Transverse colon (tissue), 4 donors: Measurements from ENCODE around the gene SFXN1. TPM values are rescaled to one million over a fixed set of nuclear protein-coding genes. Genes with fewer than 3 reads are reported as not detected.
"Not testable (repeated sequence)": the region's sequence is repeated elsewhere in the genome, so short reads cannot be mapped to it uniquely, and the experiment has no call there.

Experiments
- DNase-seq: peaks from one replicate; pipeline ENCODE4 v3.0.0-alpha.2; 2019
- H3K27ac ChIP-seq, 4 donors: fragments of 200-600 bp; sonication (generic); 2 replicates each; pipeline ENCODE4 v1.5.1; 2016 to 2018; ENCODE audit warnings: inconsistent platforms in 4 of 4
- H3K27me3 ChIP-seq: fragments of 200-600 bp; sonication (generic); 2 replicates; pipeline ENCODE4 v1.5.1; 2017; ENCODE audit warnings: inconsistent platforms
- H3K36me3 ChIP-seq, 4 donors: fragments of 200-600 bp; sonication (generic); 2 replicates each; pipeline ENCODE4 v1.5.1; 2017 to 2019; ENCODE audit warnings: inconsistent platforms in 4 of 4
- H3K4me1 ChIP-seq, 4 donors: fragments of 200-600 bp; sonication (generic); 2 replicates each; pipeline ENCODE4 v1.5.1; 2017 to 2020; ENCODE audit warnings: inconsistent platforms in 4 of 4
- H3K4me3 ChIP-seq, 4 donors: fragments of 200-600 bp; sonication (generic); 1 replicate in 1 of 4; 2 replicates in 3 of 4; pipeline versions ENCODE4 v1.5.1 to v1.6.1; 2017 to 2019; ENCODE audit warnings: inconsistent platforms in 4 of 4
- H3K9me3 ChIP-seq, 2 donors: fragments of 200-600 bp; sonication (generic); 2 replicates each; pipeline ENCODE4 v1.5.1; 2017 to 2019; ENCODE audit warnings: inconsistent platforms in 2 of 2
- EP300 ChIP-seq: sonication (generic); formaldehyde crosslinking; IDR thresholded peaks from one replicate; pipeline ENCODE4 v1.6.1; 2017; ENCODE audit warnings: antibody characterized with exemption, low read depth
- POLR2A ChIP-seq: fragments of 450-650 bp; IDR thresholded peaks from one replicate; pipeline ENCODE4 v1.6.1; 2016; ENCODE audit warnings: antibody characterized with exemption, mild to moderate bottlenecking, moderate library complexity
- POLR2AphosphoS5 ChIP-seq, 3 donors: sonication (generic); formaldehyde crosslinking; IDR thresholded peaks; one replicate each; pipeline ENCODE4 v1.6.1; 2016; ENCODE audit warnings: antibody characterized with exemption in 3 of 3
- WGBS, 2 donors: methylation state at CpG; one replicate each; pipeline ENCODE4 v1.1.5; 2018; ENCODE audit warnings: low coverage in 1 of 2; 5-methylcytosine and 5-hydroxymethylcytosine counted together
- in situ Hi-C, 4 donors: fragments of 200-750 bp; cut with MboI; loops; one replicate each; pipeline versions ENCODE4 v1.15.0 to v1.15.1; 2017; ENCODE audit warnings: low sequenced_read_pairs in 3 of 4, low pct_ligation_motif_present in 1 of 4, low pct_unique_long_range_greater_than_20kb in 1 of 4
- intact Hi-C: fragments of 100-400 bp; cut with DNase I; formaldehyde crosslinking; loops from one replicate; pipeline ENCODE4 v1.15.1; 2023; ENCODE audit warnings: low total_unique reads
- total RNA-seq, 4 donors: library from RNA; depleted of rRNA; stranded (reverse); fragments of >200 nt; gene quantifications; one replicate each; pipeline ENCODE4 v1.1.0, GENCODE V29; 2016
- TF ChIP-seq, protein P1 (sequence below), 5 experiments: fragments of 200-600 bp in 3 of 5; fragments of 450-650 bp in 2 of 5; sonication (generic) in 3 of 5; IDR thresholded peaks; 1 replicate in 2 of 5; 2 replicates in 3 of 5; pipeline ENCODE4 v1.5.1; 2016 to 2017; ENCODE audit warnings: antibody characterized with exemption in 5 of 5, inconsistent platforms in 3 of 5, mild to moderate bottlenecking in 2 of 5, moderate library complexity in 1 of 5

The SFXN1 gene
- total RNA-seq, 4 donors from 2014 or later, result 15.7 to 192 (median 93.4) TPM

DNA sequence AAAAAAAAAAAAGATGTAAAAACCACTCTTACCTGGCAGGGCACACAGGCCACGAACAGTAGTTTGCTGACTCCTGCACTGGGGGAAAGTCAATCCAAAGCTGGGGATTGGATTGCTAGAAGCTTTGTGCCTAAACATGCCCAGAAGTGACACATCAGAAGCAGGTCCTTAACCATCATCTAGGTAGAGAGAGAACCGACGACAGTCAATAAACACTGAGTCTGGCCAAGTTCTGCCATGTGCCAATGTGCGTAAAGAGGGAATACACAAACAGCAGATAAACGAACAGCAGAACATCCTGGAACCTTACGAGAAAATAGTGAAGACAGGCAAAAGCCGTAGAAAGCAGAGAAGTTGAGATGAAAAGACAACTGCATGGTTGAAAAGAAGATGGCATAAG lies 14.9 kb downstream of the SFXN1 start:
- intact Hi-C loops, result no loop called here
- 77 to 89% methylated on average over 3 to 7 of the region's 7 CpGs for WGBS, 2 donors
- Histone ChIP-seq H3K36me3 (peaks cover 0 to 40% (median 14%) of the 10 kb centered on the region in 4 donors), H3K4me1 (peaks cover 0 to 13% (median 3%) of the 10 kb centered on the region in 4 donors), H3K4me3 (no peak overlapping the region), H3K27ac (peak overlapping the region in 1 of 4 donors; percentile 41), H3K27me3 (no peaks in the 10 kb centered on the region), H3K9me3 (no peaks in the 10 kb centered on the region)
- TF ChIP-seq EP300, result no peak
- no peak for TF ChIP-seq POLR2A
- TF ChIP-seq POLR2AphosphoS5 (IDR thresholded peaks at IDR 0.05), result no peak
- TF ChIP-seq, protein P1, sequence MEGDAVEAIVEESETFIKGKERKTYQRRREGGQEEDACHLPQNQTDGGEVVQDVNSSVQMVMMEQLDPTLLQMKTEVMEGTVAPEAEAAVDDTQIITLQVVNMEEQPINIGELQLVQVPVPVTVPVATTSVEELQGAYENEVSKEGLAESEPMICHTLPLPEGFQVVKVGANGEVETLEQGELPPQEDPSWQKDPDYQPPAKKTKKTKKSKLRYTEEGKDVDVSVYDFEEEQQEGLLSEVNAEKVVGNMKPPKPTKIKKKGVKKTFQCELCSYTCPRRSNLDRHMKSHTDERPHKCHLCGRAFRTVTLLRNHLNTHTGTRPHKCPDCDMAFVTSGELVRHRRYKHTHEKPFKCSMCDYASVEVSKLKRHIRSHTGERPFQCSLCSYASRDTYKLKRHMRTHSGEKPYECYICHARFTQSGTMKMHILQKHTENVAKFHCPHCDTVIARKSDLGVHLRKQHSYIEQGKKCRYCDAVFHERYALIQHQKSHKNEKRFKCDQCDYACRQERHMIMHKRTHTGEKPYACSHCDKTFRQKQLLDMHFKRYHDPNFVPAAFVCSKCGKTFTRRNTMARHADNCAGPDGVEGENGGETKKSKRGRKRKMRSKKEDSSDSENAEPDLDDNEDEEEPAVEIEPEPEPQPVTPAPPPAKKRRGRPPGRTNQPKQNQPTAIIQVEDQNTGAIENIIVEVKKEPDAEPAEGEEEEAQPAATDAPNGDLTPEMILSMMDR (IDR thresholded peaks at IDR 0.05), result no peak
- DNase-seq, result no peak
- in situ Hi-C loops, result no loop called here

DNA sequence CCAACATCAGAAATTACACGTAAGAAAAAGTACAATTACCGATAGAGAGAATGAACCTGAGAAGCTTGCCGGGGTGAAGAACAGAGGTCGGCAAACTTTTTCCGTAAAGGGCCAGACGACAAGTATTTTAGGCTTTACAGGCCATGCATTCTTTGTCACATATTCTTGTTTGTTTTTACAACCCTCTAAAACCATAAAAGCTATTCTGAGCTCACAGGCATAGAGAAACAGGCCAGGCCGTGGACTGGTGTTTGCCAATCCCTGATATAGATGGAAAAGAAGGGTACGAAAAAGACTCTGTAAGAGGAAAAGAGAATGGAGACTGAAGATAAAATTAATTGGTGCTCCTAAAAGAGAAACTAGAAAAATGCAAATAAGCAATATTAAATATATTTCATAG lies 15.4 kb downstream of the SFXN1 start:
- WGBS, 2 donors, result 45 to 75% methylated on average over 8 of the region's 8 CpGs
- H3K4me1 ChIP-seq, result peaks cover 0 to 13% (median 3%) of the 10 kb centered on the region in 4 donors
- peaks cover 0 to 43% (median 14%) of the 10 kb centered on the region in 4 donors for H3K36me3 ChIP-seq
- TF ChIP-seq EP300, result no peak
- TF ChIP-seq, protein P1 (IDR thresholded peaks at IDR 0.05), result no peak
- TF ChIP-seq POLR2A, result no peak
- TF ChIP-seq POLR2AphosphoS5 (IDR thresholded peaks at IDR 0.05), result no peak
- in situ Hi-C loops (no loop called here), intact Hi-C loops (no loop called here)
- no peak overlapping the region for H3K4me3 ChIP-seq
- no peaks in the 10 kb centered on the region for H3K9me3 ChIP-seq
- DNase-seq, result no peak
- H3K27ac ChIP-seq, result peak overlapping the region in 1 of 4 donors; percentile 41
- H3K27me3 ChIP-seq, result no peaks in the 10 kb centered on the region

DNA sequence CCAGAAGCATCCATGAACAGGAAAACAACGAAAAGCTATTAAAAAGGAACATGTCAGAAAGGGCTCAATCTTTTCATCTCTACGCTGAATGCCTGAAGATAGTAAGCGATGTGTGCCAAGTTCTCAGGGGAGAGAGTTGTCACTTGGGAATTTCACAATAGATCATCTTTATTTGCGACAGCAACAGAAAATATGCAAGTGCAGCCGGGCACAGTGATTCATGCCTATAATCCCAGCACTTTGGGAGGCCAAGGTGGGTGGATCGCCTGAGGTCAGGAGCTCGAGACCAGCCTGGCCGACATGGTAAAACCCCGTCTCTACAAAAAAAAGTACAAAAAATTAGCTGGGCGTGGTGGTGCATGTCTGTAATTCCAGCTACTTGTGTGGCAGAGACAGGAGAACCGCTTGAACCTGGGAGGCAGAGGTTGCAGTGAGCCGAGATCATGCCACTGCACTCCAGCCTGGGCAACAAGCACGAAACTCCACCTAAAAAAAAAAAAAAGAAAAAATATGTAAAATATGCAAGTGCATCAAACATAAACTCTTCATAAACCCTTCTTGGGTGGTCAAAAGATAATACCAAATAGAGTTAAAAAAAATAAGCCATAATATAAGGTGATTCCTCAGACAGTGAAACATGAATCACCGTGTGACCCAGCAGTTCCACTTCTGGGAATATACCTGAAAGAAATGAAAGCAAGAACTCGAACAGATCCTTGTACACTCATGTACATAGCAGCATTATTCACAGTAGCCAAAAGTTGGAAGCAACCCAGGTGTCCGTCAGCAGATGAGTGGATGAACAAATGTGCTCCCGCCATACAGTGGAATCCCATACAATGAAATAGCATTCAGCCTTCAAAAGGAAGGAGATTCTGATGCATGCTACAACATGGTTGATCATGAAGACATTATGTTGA lies 16.2 kb downstream of the SFXN1 start:
- in situ Hi-C loops, result no loop called here

DNA sequence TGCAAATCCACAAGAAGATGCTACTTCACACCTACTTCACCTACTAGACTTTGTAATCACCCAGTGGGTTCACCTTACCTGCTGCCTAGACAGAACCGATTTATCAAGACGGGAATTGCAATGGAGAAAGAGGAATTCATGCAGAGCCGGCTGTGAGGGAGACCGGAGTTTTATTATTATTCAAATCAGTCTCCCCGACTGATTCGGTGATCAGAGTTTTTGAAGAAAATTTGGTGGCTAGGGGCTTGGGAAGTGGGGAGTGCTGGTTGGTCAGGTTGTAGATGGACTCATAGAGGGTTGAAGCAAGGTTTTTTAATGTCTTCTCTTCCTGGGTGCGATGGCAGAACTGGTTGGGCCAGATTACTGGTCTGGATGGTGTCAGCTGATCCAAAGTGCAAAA lies 23.4 kb downstream of the SFXN1 start:
- intact Hi-C loops (no loop called here), in situ Hi-C loops (no loop called here)
- Histone ChIP-seq H3K4me3 (no peak overlapping the region), H3K9me3 (no peaks in the 10 kb centered on the region), H3K36me3 (peaks cover 0 to 23% (median 0%) of the 10 kb centered on the region in 4 donors), H3K4me1 (no peaks in the 10 kb centered on the region), H3K27me3 (no peaks in the 10 kb centered on the region), H3K27ac (no peak overlapping the region)
- TF ChIP-seq EP300 (no peak), POLR2A (no peak), POLR2AphosphoS5 (IDR thresholded peaks at IDR 0.05) (no peak)
- TF ChIP-seq, protein P1 (IDR thresholded peaks at IDR 0.05), result no peak
- 80 to 90% methylated on average over 1 to 7 of the region's 7 CpGs for WGBS, 2 donors
- DNase-seq, result no peak

More for the DNA sequence above, 16.2 kb downstream of the SFXN1 start:
- Histone ChIP-seq H3K4me3 (no peak overlapping the region), H3K27me3 (no peaks in the 10 kb centered on the region), H3K9me3 (no peaks in the 10 kb centered on the region), H3K4me1 (peaks cover 0 to 13% (median 3%) of the 10 kb centered on the region in 4 donors), H3K36me3 (peaks cover 0 to 50% (median 14%) of the 10 kb centered on the region in 4 donors), H3K27ac (no peak overlapping the region)
- DNase-seq, result no peak
- 83 to 87% methylated on average over 14 to 17 of the region's 17 CpGs for WGBS, 2 donors
- intact Hi-C loops, result no loop called here
- TF ChIP-seq EP300 (no peak), POLR2AphosphoS5 (IDR thresholded peaks at IDR 0.05) (no peak), POLR2A (no peak)
- TF ChIP-seq, protein P1 (IDR thresholded peaks at IDR 0.05), result no peak

- DNase-seq, H3K4me3 ChIP-seq, H3K27me3 ChIP-seq, H3K9me3 ChIP-seq, in situ Hi-C loops, H3K27ac ChIP-seq, intact Hi-C loops, H3K4me1 ChIP-seq: not testable (repeated sequence)
- peaks cover 0 to 37% (median 11%) of the 10 kb centered on the region in 4 donors for H3K36me3 ChIP-seq
- 81 to 100% methylated on average over 2 to 4 of the region's 4 CpGs for WGBS, 2 donors
Observed at GRCh38 chr5:175507671-175508070, 29.3 kb downstream of the SFXN1 start.
